ENCODE measurements around the gene SORCS3.

Gene SORCS3

GRCh38 chr10:104773105-104773504, 132.0 kb downstream of the SORCS3 start:
- no CpG with 5 or more reads among the region's 3 CpGs for WGBS (ENCODE audit: extremely low coverage, insufficient coverage, low lambda C conversion rate)
- no peak for DNase-seq

GRCh38 chr10:104774234-104774633, 133.1 kb downstream of the SORCS3 start:
- Histone ChIP-seq H3K23ac (ENCODE audit: low read length) (no peak overlapping the region), H3K56ac (ENCODE audit: low read length) (no peak overlapping the region), H3K27me3 (ENCODE audit: insufficient read depth, low read length, poor library complexity) (no peaks in the 10 kb centered on the region), H2BK5ac (ENCODE audit: low read length) (no peak overlapping the region), H3K79me2 (ENCODE audit: control insufficient read depth, insufficient read depth, low read length) (no peaks in the 10 kb centered on the region), H3K79me1 (ENCODE audit: low read length) (no peaks in the 10 kb centered on the region), H3K4me3 (ENCODE audit: low read length) (no peak overlapping the region), H3K18ac (ENCODE audit: low read length) (no peak overlapping the region), H4K8ac (ENCODE audit: low read depth, low read length) (no peak overlapping the region), H2AK5ac (ENCODE audit: low read length) (no peak overlapping the region), H3K36me3 (ENCODE audit: control insufficient read depth, insufficient read depth, low read length) (no peaks in the 10 kb centered on the region), H3K4me1 (ENCODE audit: control insufficient read depth, low read depth, low read length) (no peaks in the 10 kb centered on the region), H2BK120ac (ENCODE audit: low read depth, low read length) (no peak overlapping the region), H3K27ac (ENCODE audit: low read depth, low read length) (no peak overlapping the region), H3K9ac (ENCODE audit: low read length) (no peak overlapping the region), H3K4ac (ENCODE audit: low read depth, low read length) (no peak overlapping the region), H4K5ac (ENCODE audit: low read length) (no peak overlapping the region), H3K4me2 (ENCODE audit: low read length) (no peak overlapping the region), H2BK15ac (replicated peaks; ENCODE audit: low read depth) (no peak overlapping the region)
- no CpG with 5 or more reads among the region's 6 CpGs for WGBS (ENCODE audit: extremely low coverage, insufficient coverage, low lambda C conversion rate)
- peak; percentile 22 for DNase-seq

More at GRCh38 chr10:104773105-104773504, 132.0 kb downstream of the SORCS3 start:
- Histone ChIP-seq H2BK120ac (ENCODE audit: low read depth, low read length) (no peak overlapping the region), H3K27ac (ENCODE audit: low read depth, low read length) (no peak overlapping the region), H3K79me1 (ENCODE audit: low read length) (no peaks in the 10 kb centered on the region), H3K56ac (ENCODE audit: low read length) (no peak overlapping the region), H3K18ac (ENCODE audit: low read length) (no peak overlapping the region), H3K36me3 (ENCODE audit: control insufficient read depth, insufficient read depth, low read length) (no peaks in the 10 kb centered on the region), H3K4me1 (ENCODE audit: control insufficient read depth, low read depth, low read length) (no peaks in the 10 kb centered on the region), H4K5ac (ENCODE audit: low read length) (no peak overlapping the region), H3K79me2 (ENCODE audit: control insufficient read depth, insufficient read depth, low read length) (no peaks in the 10 kb centered on the region), H3K9ac (ENCODE audit: low read length) (no peak overlapping the region), H3K4me2 (ENCODE audit: low read length) (no peak overlapping the region), H3K4me3 (ENCODE audit: low read length) (no peak overlapping the region), H4K8ac (ENCODE audit: low read depth, low read length) (no peak overlapping the region), H2AK5ac (ENCODE audit: low read length) (no peak overlapping the region), H3K27me3 (ENCODE audit: insufficient read depth, low read length, poor library complexity) (no peaks in the 10 kb centered on the region), H2BK5ac (ENCODE audit: low read length) (no peak overlapping the region), H2BK15ac (replicated peaks; ENCODE audit: low read depth) (no peak overlapping the region), H3K23ac (ENCODE audit: low read length) (no peak overlapping the region), H3K4ac (ENCODE audit: low read depth, low read length) (no peak overlapping the region)

GRCh38 chr10:104777086-104777799, 136.2 kb downstream of the SORCS3 start:
- no peaks in the 10 kb centered on the region for H3K36me3 ChIP-seq (ENCODE audit: control insufficient read depth, insufficient read depth, low read length)
- H2BK5ac ChIP-seq (ENCODE audit: low read length), result no peak overlapping the region
- H2BK120ac ChIP-seq (ENCODE audit: low read depth, low read length), result no peak overlapping the region
- no peaks in the 10 kb centered on the region for H3K27me3 ChIP-seq (ENCODE audit: insufficient read depth, low read length, poor library complexity)
- no peak overlapping the region for H2AK5ac ChIP-seq (ENCODE audit: low read length)
- peak; percentile 40 for DNase-seq
- H3K9ac ChIP-seq (ENCODE audit: low read length), result no peak overlapping the region
- no peak overlapping the region for H3K4ac ChIP-seq (ENCODE audit: low read depth, low read length)
- no CpG with 5 or more reads among the region's 4 CpGs for WGBS (ENCODE audit: extremely low coverage, insufficient coverage, low lambda C conversion rate)
- no peaks in the 10 kb centered on the region for H3K79me2 ChIP-seq (ENCODE audit: control insufficient read depth, insufficient read depth, low read length)
- H3K79me1 ChIP-seq (ENCODE audit: low read length), result no peaks in the 10 kb centered on the region
- no peak overlapping the region for H4K5ac ChIP-seq (ENCODE audit: low read length)
- H4K8ac ChIP-seq (ENCODE audit: low read depth, low read length), result no peak overlapping the region
- no peak overlapping the region for H3K4me2 ChIP-seq (ENCODE audit: low read length)
- H3K18ac ChIP-seq (ENCODE audit: low read length), result no peak overlapping the region
- H3K27ac ChIP-seq (ENCODE audit: low read depth, low read length), result no peak overlapping the region
- H3K23ac ChIP-seq (ENCODE audit: low read length), result no peak overlapping the region
- no peaks in the 10 kb centered on the region for H3K4me1 ChIP-seq (ENCODE audit: control insufficient read depth, low read depth, low read length)
- H2BK15ac ChIP-seq (replicated peaks; ENCODE audit: low read depth), result no peak overlapping the region
- H3K4me3 ChIP-seq (ENCODE audit: low read length), result no peak overlapping the region
- H3K56ac ChIP-seq (ENCODE audit: low read length), result no peak overlapping the region

- no peak for DNase-seq
- Histone ChIP-seq H3K4me1 (ENCODE audit: control insufficient read depth, low read depth, low read length) (no peaks in the 10 kb centered on the region), H3K79me2 (ENCODE audit: control insufficient read depth, insufficient read depth, low read length) (no peaks in the 10 kb centered on the region), H3K79me1 (ENCODE audit: low read length) (no peaks in the 10 kb centered on the region), H3K4me3 (ENCODE audit: low read length) (no peak overlapping the region), H2BK5ac (ENCODE audit: low read length) (no peak overlapping the region), H2BK15ac (replicated peaks; ENCODE audit: low read depth) (no peak overlapping the region), H3K27ac (ENCODE audit: low read depth, low read length) (no peak overlapping the region), H3K18ac (ENCODE audit: low read length) (no peak overlapping the region), H3K23ac (ENCODE audit: low read length) (no peak overlapping the region), H4K5ac (ENCODE audit: low read length) (no peak overlapping the region), H3K4me2 (ENCODE audit: low read length) (no peak overlapping the region), H3K56ac (ENCODE audit: low read length) (no peak overlapping the region), H3K27me3 (ENCODE audit: insufficient read depth, low read length, poor library complexity) (no peaks in the 10 kb centered on the region), H2AK5ac (ENCODE audit: low read length) (no peak overlapping the region), H3K36me3 (ENCODE audit: control insufficient read depth, insufficient read depth, low read length) (no peaks in the 10 kb centered on the region), H4K8ac (ENCODE audit: low read depth, low read length) (no peak overlapping the region), H2BK120ac (ENCODE audit: low read depth, low read length) (no peak overlapping the region), H3K9ac (ENCODE audit: low read length) (no peak overlapping the region), H3K4ac (ENCODE audit: low read depth, low read length) (no peak overlapping the region)
- no CpG with 5 or more reads among the region's 3 CpGs for WGBS (ENCODE audit: extremely low coverage, insufficient coverage, low lambda C conversion rate)
Measured at GRCh38 chr10:104778371-104778770, 137.3 kb downstream of the SORCS3 start.

GRCh38 chr10:104779701-104780100, 138.6 kb downstream of the SORCS3 start:
- no peak overlapping the region for H3K23ac ChIP-seq (ENCODE audit: low read length)
- H3K36me3 ChIP-seq (ENCODE audit: control insufficient read depth, insufficient read depth, low read length), result no peaks in the 10 kb centered on the region
- no peak overlapping the region for H3K4me3 ChIP-seq (ENCODE audit: low read length)
- H4K8ac ChIP-seq (ENCODE audit: low read depth, low read length), result no peak overlapping the region
- no peak overlapping the region for H2BK120ac ChIP-seq (ENCODE audit: low read depth, low read length)
- H3K18ac ChIP-seq (ENCODE audit: low read length), result no peak overlapping the region
- H3K79me2 ChIP-seq (ENCODE audit: control insufficient read depth, insufficient read depth, low read length), result no peaks in the 10 kb centered on the region
- no peak overlapping the region for H2BK5ac ChIP-seq (ENCODE audit: low read length)
- no peak overlapping the region for H2BK15ac ChIP-seq (replicated peaks; ENCODE audit: low read depth)
- no peak for DNase-seq
- no peaks in the 10 kb centered on the region for H3K27me3 ChIP-seq (ENCODE audit: insufficient read depth, low read length, poor library complexity)
- no peak overlapping the region for H4K5ac ChIP-seq (ENCODE audit: low read length)
- H3K4me2 ChIP-seq (ENCODE audit: low read length), result no peak overlapping the region
- H3K79me1 ChIP-seq (ENCODE audit: low read length), result no peaks in the 10 kb centered on the region
- no CpG with 5 or more reads among the region's 14 CpGs for WGBS (ENCODE audit: extremely low coverage, insufficient coverage, low lambda C conversion rate)
- no peak overlapping the region for H3K56ac ChIP-seq (ENCODE audit: low read length)
- H3K4me1 ChIP-seq (ENCODE audit: control insufficient read depth, low read depth, low read length), result no peaks in the 10 kb centered on the region
- H3K4ac ChIP-seq (ENCODE audit: low read depth, low read length), result no peak overlapping the region
- no peak overlapping the region for H3K27ac ChIP-seq (ENCODE audit: low read depth, low read length)
- H3K9ac ChIP-seq (ENCODE audit: low read length), result no peak overlapping the region
- no peak overlapping the region for H2AK5ac ChIP-seq (ENCODE audit: low read length)

GRCh38 chr10:104780165-104780564, 139.1 kb downstream of the SORCS3 start:
- no peaks in the 10 kb centered on the region for H3K79me2 ChIP-seq (ENCODE audit: control insufficient read depth, insufficient read depth, low read length)
- H3K23ac ChIP-seq (ENCODE audit: low read length), result no peak overlapping the region
- H3K4me3 ChIP-seq (ENCODE audit: low read length), result no peak overlapping the region
- no peak overlapping the region for H3K56ac ChIP-seq (ENCODE audit: low read length)
- H3K27ac ChIP-seq (ENCODE audit: low read depth, low read length), result no peak overlapping the region
- H4K8ac ChIP-seq (ENCODE audit: low read depth, low read length), result no peak overlapping the region
- no peaks in the 10 kb centered on the region for H3K36me3 ChIP-seq (ENCODE audit: control insufficient read depth, insufficient read depth, low read length)
- WGBS (ENCODE audit: extremely low coverage, insufficient coverage, low lambda C conversion rate), result no CpG with 5 or more reads among the region's 5 CpGs
- H2BK120ac ChIP-seq (ENCODE audit: low read depth, low read length), result no peak overlapping the region
- DNase-seq, result no peak
- H3K79me1 ChIP-seq (ENCODE audit: low read length), result no peaks in the 10 kb centered on the region
- no peaks in the 10 kb centered on the region for H3K4me1 ChIP-seq (ENCODE audit: control insufficient read depth, low read depth, low read length)
- H3K9ac ChIP-seq (ENCODE audit: low read length), result no peak overlapping the region
- no peak overlapping the region for H2AK5ac ChIP-seq (ENCODE audit: low read length)
- H2BK15ac ChIP-seq (replicated peaks; ENCODE audit: low read depth), result no peak overlapping the region
- H2BK5ac ChIP-seq (ENCODE audit: low read length), result no peak overlapping the region
- no peak overlapping the region for H3K4ac ChIP-seq (ENCODE audit: low read depth, low read length)
- H3K18ac ChIP-seq (ENCODE audit: low read length), result no peak overlapping the region
- no peaks in the 10 kb centered on the region for H3K27me3 ChIP-seq (ENCODE audit: insufficient read depth, low read length, poor library complexity)
- H4K5ac ChIP-seq (ENCODE audit: low read length), result no peak overlapping the region
- no peak overlapping the region for H3K4me2 ChIP-seq (ENCODE audit: low read length)

Measured in mesendoderm (in vitro differentiated cells).